H1 (cell line): ENCODE results near the gene MRPL4.

Experiments used
- ASH2L ChIP-seq: fragments of 200-600, 300-600 bp; sonication (generic); IDR thresholded peaks from one replicate; pipeline ENCODE4 v1.7.1; 2017; ENCODE audit warnings: low read length
- BRCA1 ChIP-seq: IDR thresholded peaks from 2 replicates; pipeline ENCODE4 v1.6.1; 2012; ENCODE audit warnings: low read depth, low read length, improper control_type of control experiment
- GABPA ChIP-seq: IDR thresholded peaks from 2 replicates; pipeline ENCODE4 v1.6.1; 2011; ENCODE audit warnings: mild to moderate bottlenecking, low read length, moderate library complexity, borderline replicate concordance; ENCODE audit not compliant: insufficient read depth
- RFX5 ChIP-seq: IDR thresholded peaks from 2 replicates; pipeline ENCODE4 v1.6.1; 2011; ENCODE audit warnings: low read depth, low read length, improper control_type of control experiment, borderline replicate concordance
- SP2 ChIP-seq: IDR thresholded peaks from 2 replicates; pipeline ENCODE4 v1.6.1; 2012; ENCODE audit warnings: mild to moderate bottlenecking, low read length, inconsistent platforms
- TBP ChIP-seq: IDR thresholded peaks from 2 replicates; pipeline ENCODE4 v1.6.1; 2011; ENCODE audit warnings: low read depth, low read length, improper control_type of control experiment
- YY1 ChIP-seq: IDR thresholded peaks from 2 replicates; pipeline ENCODE4 v1.6.1; 2011; ENCODE audit warnings: low read depth, mild to moderate bottlenecking, low read length
- TF ChIP-seq, protein P1 (sequence below), 3 experiments: IDR thresholded peaks; 1 replicate in 2 of 3; 2 replicates in 1 of 3; pipeline versions ENCODE4 v1.5.1 to v1.6.1; 2011; ENCODE audit warnings: low read length in 3 of 3, mild to moderate bottlenecking in 3 of 3, inconsistent platforms in 2 of 3, low read depth in 1 of 3, moderate library complexity in 1 of 3; ENCODE audit not compliant: insufficient read depth in 1 of 3; ENCODE audit errors: control extremely low read depth in 1 of 3

DNA sequence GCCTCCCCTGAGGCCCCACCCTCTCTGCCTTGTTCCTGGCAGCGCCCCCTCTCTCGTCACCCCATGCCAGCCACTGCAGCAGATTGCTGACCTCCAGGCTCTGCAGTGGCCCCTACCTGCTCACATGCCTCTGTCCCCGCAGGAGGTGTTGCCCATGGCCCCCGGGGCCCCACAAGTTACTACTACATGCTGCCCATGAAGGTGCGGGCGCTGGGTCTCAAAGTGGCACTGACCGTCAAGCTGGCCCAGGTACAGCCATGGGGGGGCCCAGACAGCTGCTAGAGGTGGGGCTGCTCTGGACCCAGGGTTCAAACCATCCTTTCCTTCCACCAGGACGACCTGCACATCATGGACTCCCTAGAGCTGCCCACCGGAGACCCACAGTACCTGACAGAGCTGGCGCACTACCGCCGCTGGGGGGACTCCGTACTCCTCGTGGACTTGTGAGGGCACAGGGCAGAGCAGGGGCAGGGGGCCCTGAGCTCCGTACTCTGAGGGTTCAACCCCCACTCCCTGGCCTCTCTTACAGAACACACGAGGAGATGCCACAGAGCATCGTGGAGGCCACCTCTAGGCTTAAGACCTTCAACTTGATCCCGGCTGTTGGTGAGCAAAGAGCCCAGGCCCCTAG lies 6.2 kb downstream of the MRPL4 start:
- TF ChIP-seq SP2: no peak
- no peak for TF ChIP-seq RFX5
- TF ChIP-seq YY1: no peak
- no peak for TF ChIP-seq TBP
- TF ChIP-seq GABPA: no peak
- TF ChIP-seq BRCA1: no peak
- TF ChIP-seq ASH2L: no peak
- TF ChIP-seq, protein P1, sequence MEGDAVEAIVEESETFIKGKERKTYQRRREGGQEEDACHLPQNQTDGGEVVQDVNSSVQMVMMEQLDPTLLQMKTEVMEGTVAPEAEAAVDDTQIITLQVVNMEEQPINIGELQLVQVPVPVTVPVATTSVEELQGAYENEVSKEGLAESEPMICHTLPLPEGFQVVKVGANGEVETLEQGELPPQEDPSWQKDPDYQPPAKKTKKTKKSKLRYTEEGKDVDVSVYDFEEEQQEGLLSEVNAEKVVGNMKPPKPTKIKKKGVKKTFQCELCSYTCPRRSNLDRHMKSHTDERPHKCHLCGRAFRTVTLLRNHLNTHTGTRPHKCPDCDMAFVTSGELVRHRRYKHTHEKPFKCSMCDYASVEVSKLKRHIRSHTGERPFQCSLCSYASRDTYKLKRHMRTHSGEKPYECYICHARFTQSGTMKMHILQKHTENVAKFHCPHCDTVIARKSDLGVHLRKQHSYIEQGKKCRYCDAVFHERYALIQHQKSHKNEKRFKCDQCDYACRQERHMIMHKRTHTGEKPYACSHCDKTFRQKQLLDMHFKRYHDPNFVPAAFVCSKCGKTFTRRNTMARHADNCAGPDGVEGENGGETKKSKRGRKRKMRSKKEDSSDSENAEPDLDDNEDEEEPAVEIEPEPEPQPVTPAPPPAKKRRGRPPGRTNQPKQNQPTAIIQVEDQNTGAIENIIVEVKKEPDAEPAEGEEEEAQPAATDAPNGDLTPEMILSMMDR (IDR thresholded peaks at IDR 0.05; ENCODE audit: control extremely low read depth in 1 of 3, insufficient read depth in 1 of 3, low read depth in 1 of 3, low read length in 3 of 3): no peak
